MCF 10A (cell line): Measurements from ENCODE around the gene CABP7. TPM values are rescaled to one million over a fixed set of nuclear protein-coding genes. Genes with fewer than 3 reads are reported as not detected.

Experiments
- BruUV-seq: library from RNA; stranded (reverse); fragments of 400-500 nt; replicated peaks from 2 replicates; lab custom pipeline; 2021; lab: Mats Ljungman, UMichigan
- CTCF ChIA-PET: fragments of 300-600 bp; sonication (Branson Sonifier 250); formaldehyde crosslinking; extraction: SDS; loops from one replicate; lab custom pipeline; 2021; ENCODE audit warnings: antibody characterized with exemption, inconsistent platforms; lab: Yijun Ruan, JAX
- POLR2A ChIA-PET: fragments of 300-600, 350-650 bp; sonication (Branson Sonifier 250); formaldehyde crosslinking; extraction: SDS; loops from one replicate; lab custom pipeline; 2020; ENCODE audit warnings: antibody characterized with exemption, inconsistent platforms; lab: Yijun Ruan, JAX
- DNase-seq: peaks from one replicate; pipeline ENCODE4 v3.0.0-alpha.2; 2018; ENCODE audit not compliant: unreplicated experiment
- H3K27ac Mint-ChIP-seq: one replicate; pipeline ENCODE4 v1.8.0; 2022; ENCODE audit warnings: mild to moderate bottlenecking, low read depth, mixed read lengths; ENCODE audit not compliant: unreplicated experiment
- H3K27me3 Mint-ChIP-seq: one replicate; pipeline ENCODE4 v1.8.0; 2022; ENCODE audit warnings: mixed read lengths; ENCODE audit not compliant: insufficient read depth, unreplicated experiment
- H3K36me3 Mint-ChIP-seq: one replicate; pipeline ENCODE4 v1.8.0; 2022; ENCODE audit warnings: mild to moderate bottlenecking, moderate library complexity, mixed read lengths; ENCODE audit not compliant: insufficient read depth, unreplicated experiment
- H3K4me1 Mint-ChIP-seq: one replicate; pipeline ENCODE4 v1.8.0; 2022; ENCODE audit warnings: mixed read lengths; ENCODE audit not compliant: insufficient read depth, unreplicated experiment
- H3K4me3 Mint-ChIP-seq: one replicate; pipeline ENCODE4 v1.8.0; 2022; ENCODE audit warnings: mild to moderate bottlenecking, moderate library complexity, mixed read lengths; ENCODE audit not compliant: unreplicated experiment
- H3K9me3 Mint-ChIP-seq: one replicate; pipeline ENCODE4 v1.8.0; 2022; ENCODE audit warnings: mixed read lengths; ENCODE audit not compliant: unreplicated experiment
- intact Hi-C: fragments of 100-400 bp; cut with micrococcal nuclease; formaldehyde crosslinking; loops from 2 replicates; pipeline ENCODE4 v1.14.1; 2022
- total RNA-seq: library from RNA; stranded (reverse); gene quantifications from 2 replicates; pipeline ENCODE4 v1.2.3, GENCODE V29; 2022
- TF ChIP-seq, protein P1 (sequence below): fragments of 200-600 bp; IDR thresholded peaks from one replicate; pipeline ENCODE4 v1.8.0; 2022; ENCODE audit warnings: antibody characterized with exemption, mild to moderate bottlenecking; ENCODE audit not compliant: unreplicated experiment

CABP7 gene
- total RNA-seq, 1 experiment from 2014 or later = not detected

GRCh38 chr22:29702000-29702930 lies 17.5 kb upstream of the CABP7 start:
- no peak overlapping the region for H3K27ac Mint-ChIP-seq
- H3K4me3 Mint-ChIP-seq = no peak overlapping the region
- no peaks in the 10 kb centered on the region for H3K9me3 Mint-ChIP-seq
- ChIA-PET CTCF (interaction anchor here (0.5 kb wide), 1 partner anchor 31 kb away, joined by 4 read pairs; no protein-coding TSS in a partner anchor), POLR2A (no interaction called here)
- BruUV-seq = no TSS peak
- peaks cover 18% of the 10 kb centered on the region for H3K36me3 Mint-ChIP-seq
- H3K4me1 Mint-ChIP-seq = no peaks in the 10 kb centered on the region
- no peaks in the 10 kb centered on the region for H3K27me3 Mint-ChIP-seq
- intact Hi-C loops = loop anchor here (5.0 kb wide), 2 partner anchors 305 to 385 kb away; no protein-coding TSS in a partner anchor
- TF ChIP-seq, protein P1, sequence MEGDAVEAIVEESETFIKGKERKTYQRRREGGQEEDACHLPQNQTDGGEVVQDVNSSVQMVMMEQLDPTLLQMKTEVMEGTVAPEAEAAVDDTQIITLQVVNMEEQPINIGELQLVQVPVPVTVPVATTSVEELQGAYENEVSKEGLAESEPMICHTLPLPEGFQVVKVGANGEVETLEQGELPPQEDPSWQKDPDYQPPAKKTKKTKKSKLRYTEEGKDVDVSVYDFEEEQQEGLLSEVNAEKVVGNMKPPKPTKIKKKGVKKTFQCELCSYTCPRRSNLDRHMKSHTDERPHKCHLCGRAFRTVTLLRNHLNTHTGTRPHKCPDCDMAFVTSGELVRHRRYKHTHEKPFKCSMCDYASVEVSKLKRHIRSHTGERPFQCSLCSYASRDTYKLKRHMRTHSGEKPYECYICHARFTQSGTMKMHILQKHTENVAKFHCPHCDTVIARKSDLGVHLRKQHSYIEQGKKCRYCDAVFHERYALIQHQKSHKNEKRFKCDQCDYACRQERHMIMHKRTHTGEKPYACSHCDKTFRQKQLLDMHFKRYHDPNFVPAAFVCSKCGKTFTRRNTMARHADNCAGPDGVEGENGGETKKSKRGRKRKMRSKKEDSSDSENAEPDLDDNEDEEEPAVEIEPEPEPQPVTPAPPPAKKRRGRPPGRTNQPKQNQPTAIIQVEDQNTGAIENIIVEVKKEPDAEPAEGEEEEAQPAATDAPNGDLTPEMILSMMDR = peak; percentile 17
- DNase-seq = no peak

DNA sequence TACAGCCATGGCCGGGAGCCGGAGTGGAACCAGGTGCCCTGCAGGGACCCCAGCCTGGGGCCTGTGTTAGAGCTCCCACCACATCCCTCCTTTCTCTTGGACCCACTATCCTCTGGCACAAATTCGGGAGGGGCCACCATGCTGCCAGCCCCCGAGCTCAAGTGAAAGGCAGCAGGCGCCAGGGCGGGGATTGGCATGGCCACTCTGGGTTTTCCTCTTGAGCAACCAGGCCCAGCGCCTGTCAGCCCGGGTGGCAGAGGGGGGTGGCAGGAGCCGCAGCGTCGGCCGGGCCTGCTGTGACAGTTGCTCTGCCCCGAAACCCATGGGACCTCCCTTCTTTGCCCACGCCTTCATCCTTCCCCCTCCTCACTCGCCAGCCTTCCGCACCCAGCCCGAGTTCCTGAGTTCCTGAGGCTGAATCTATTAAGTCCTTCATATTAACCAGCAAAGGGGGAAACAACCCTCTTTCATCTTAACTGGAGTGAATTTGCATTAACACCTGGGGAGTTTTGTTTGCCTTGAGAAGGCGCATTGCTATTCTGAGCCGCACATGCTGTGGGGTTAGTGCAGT lies 16.8 kb upstream of the CABP7 start:
- POLR2A ChIA-PET = no interaction called here
- no peaks in the 10 kb centered on the region for H3K27me3 Mint-ChIP-seq

DNA sequence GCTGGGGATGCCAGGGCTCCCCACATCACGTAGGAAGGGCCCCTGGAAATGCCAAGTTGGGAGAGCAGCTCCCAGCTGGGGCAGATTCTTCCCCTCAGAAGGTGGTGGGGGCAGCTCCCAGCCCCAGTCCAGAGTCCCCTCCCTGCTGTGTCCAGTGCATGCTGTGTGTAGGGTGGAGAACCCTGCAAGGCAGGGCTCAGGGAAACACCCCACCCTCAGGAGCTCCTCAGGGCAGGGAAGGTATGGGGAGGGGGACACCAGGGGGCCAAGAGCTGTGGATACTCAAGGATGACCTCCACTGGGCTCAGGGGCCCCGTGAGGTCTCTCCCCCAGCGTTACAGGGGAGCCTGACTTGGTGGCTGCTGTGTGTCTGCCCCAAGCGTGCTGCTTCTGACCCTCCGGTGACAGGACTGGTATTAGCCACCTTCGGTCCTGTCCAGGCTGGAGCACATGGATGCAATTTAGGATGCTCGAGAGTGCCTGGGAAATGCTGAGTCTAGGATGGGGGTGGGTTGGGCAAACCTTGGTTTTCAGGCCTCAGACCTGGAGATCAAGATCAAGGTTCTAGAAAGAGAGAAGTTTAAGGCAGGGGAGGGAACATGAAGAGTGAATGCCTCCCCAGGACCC lies 16.1 kb upstream of the CABP7 start:
- Mint-ChIP-seq H3K27ac (no peak overlapping the region), H3K36me3 (peaks cover 4% of the 10 kb centered on the region), H3K4me3 (no peak overlapping the region), H3K9me3 (no peaks in the 10 kb centered on the region), H3K27me3 (no peaks in the 10 kb centered on the region), H3K4me1 (no peaks in the 10 kb centered on the region)
- no TSS peak for BruUV-seq
- intact Hi-C loops = loop anchor here (5.0 kb wide), 2 partner anchors 304 to 384 kb away; no protein-coding TSS in a partner anchor
- no peak for DNase-seq
- CTCF ChIA-PET = no interaction called here
- TF ChIP-seq, protein P1 = no peak
- POLR2A ChIA-PET = no interaction called here

More for the DNA sequence above, 16.8 kb upstream of the CABP7 start:
- Mint-ChIP-seq H3K4me3 (no peak overlapping the region), H3K4me1 (no peaks in the 10 kb centered on the region), H3K27ac (no peak overlapping the region), H3K9me3 (no peaks in the 10 kb centered on the region), H3K36me3 (peaks cover 11% of the 10 kb centered on the region)
- TF ChIP-seq, protein P1 = no peak
- intact Hi-C loops = loop anchor here (5.0 kb wide), 2 partner anchors 304 to 384 kb away; no protein-coding TSS in a partner anchor
- CTCF ChIA-PET = interaction anchor here (0.5 kb wide), 1 partner anchor 32 kb away, joined by 4 read pairs; no protein-coding TSS in a partner anchor
- no peak for DNase-seq
- BruUV-seq = no TSS peak
